HCT116 (cell line): ENCODE measurements around the gene TNFSF10. TPM values are rescaled to one million over a fixed set of nuclear protein-coding genes. Genes with fewer than 3 reads are reported as not detected.
A peak's percentile ranks its signal among the peaks of the same experiment; 100 is the strongest.

Experiments used
- ATAC-seq: fragments of 200-7000 bp; cut with Tn5 transposase; 2 replicates; pipeline ENCODE4 v1.9.1; 2020; ENCODE audit warnings: mild to moderate bottlenecking, moderate library complexity
- BruUV-seq: library from RNA; stranded (reverse); fragments of 400-500 nt; replicated peaks from 2 replicates; lab custom pipeline; 2021; lab: Mats Ljungman, UMichigan
- CTCF ChIA-PET: fragments of 300-600 bp; sonication (Branson Sonifier 250); formaldehyde crosslinking; loops from one replicate; lab custom pipeline; 2021; ENCODE audit warnings: antibody characterized with exemption; lab: Charles Lee
- POLR2A ChIA-PET: fragments of 300-600, 350-600 bp; sonication (Branson Sonifier 250); formaldehyde crosslinking; loops from one replicate; lab custom pipeline; 2021; ENCODE audit warnings: antibody characterized with exemption; lab: Charles Lee
- RAD21 ChIA-PET, 2 experiments: fragments of 300-600 bp; sonication (Branson Sonifier 250); formaldehyde crosslinking; loops; one replicate each; lab custom pipeline; 2023; ENCODE audit warnings: low total read pairs in 2 of 2; ENCODE audit not compliant: uncharacterized antibody in 2 of 2, unreplicated experiment in 2 of 2, low non-redundant PET in 1 of 2; lab: Charles Lee
- DNase-seq: peaks from one replicate; pipeline ENCODE4 v3.0.0-alpha.2; 2010; ENCODE audit warnings: low read depth, low spot score
- H2AFZ ChIP-seq: fragments of 200-600 bp; shearing (Covaris generic), sonication (generic); 2 replicates; pipeline ENCODE4 v1.6.1; 2017; ENCODE audit warnings: low read depth, mixed run types, mixed read lengths, antibody characterized with exemption, low read length; ENCODE audit not compliant: poor library complexity, severe bottlenecking
- H3K27ac ChIP-seq: 2 replicates; pipeline ENCODE4 v1.5.1; 2012; ENCODE audit warnings: low read depth, low read length
- H3K27me3 ChIP-seq: fragments of 200-600 bp; sonication (generic); 2 replicates; pipeline ENCODE4 v1.6.1; 2016; ENCODE audit warnings: mixed run types, low read length, mixed read lengths; ENCODE audit not compliant: insufficient read depth
- H3K36me3 ChIP-seq, 2 experiments: fragments of 200-500 bp in 1 of 2; fragments of 200-600 bp in 1 of 2; sonication (Bioruptor generic) in 1 of 2; sonication (generic) in 1 of 2; 2 replicates each; pipeline versions ENCODE4 v1.5.1 to v1.6.1; 2014 to 2016; ENCODE audit warnings: low read length in 2 of 2, inconsistent platforms in 1 of 2, mixed read lengths in 1 of 2, mixed run types in 1 of 2; ENCODE audit not compliant: insufficient read depth in 2 of 2, control insufficient read depth in 1 of 2
- H3K4me1 ChIP-seq, 2 experiments: fragments of 200-600 bp in 1 of 2; sonication (generic) in 1 of 2; 2 replicates each; pipeline versions ENCODE4 v1.5.1 to v1.6.1; 2012 to 2017; ENCODE audit warnings: low read length in 2 of 2, inconsistent platforms in 1 of 2, mild to moderate bottlenecking in 1 of 2, mixed read lengths in 1 of 2, mixed run types in 1 of 2, moderate library complexity in 1 of 2; ENCODE audit not compliant: insufficient read depth in 2 of 2, control insufficient read depth in 1 of 2
- H3K4me2 ChIP-seq: fragments of 200-600 bp; sonication (generic); 2 replicates; pipeline ENCODE4 v1.6.1; 2017; ENCODE audit warnings: mixed run types, low read length, mixed read lengths
- H3K4me3 ChIP-seq, 2 experiments: fragments of 200-600 bp in 1 of 2; sonication (generic) in 1 of 2; replicated peaks in 1 of 2; 2 replicates each; pipeline ENCODE4 v1.5.1; 2011 to 2016; ENCODE audit warnings: low read length in 2 of 2, control low read depth in 1 of 2, low read depth in 1 of 2, mild to moderate bottlenecking in 1 of 2, mixed read lengths in 1 of 2, mixed run types in 1 of 2
- H3K79me2 ChIP-seq: fragments of 200-600 bp; sonication (generic); 2 replicates; pipeline ENCODE4 v1.6.1; 2017; ENCODE audit warnings: mild to moderate bottlenecking, mixed run types, low read length, moderate library complexity, mixed read lengths; ENCODE audit not compliant: insufficient read depth
- H3K9ac ChIP-seq: fragments of 200-600 bp; sonication (generic); 2 replicates; pipeline ENCODE4 v1.6.1; 2016; ENCODE audit warnings: low read length, mixed read lengths
- H3K9me2 ChIP-seq: fragments of 200-600 bp; sonication (generic), shearing (Covaris generic); 2 replicates; pipeline ENCODE4 v1.6.1; 2017; ENCODE audit warnings: mixed run types, mild to moderate bottlenecking, moderate library complexity; ENCODE audit not compliant: insufficient read depth
- H3K9me3 ChIP-seq, 2 experiments: fragments of 200-500 bp in 1 of 2; fragments of 200-600 bp in 1 of 2; sonication (Bioruptor generic) in 1 of 2; sonication (generic) in 1 of 2; 2 replicates each; pipeline ENCODE4 v1.6.1; 2014 to 2017; ENCODE audit warnings: low read length in 2 of 2, mixed read lengths in 2 of 2, inconsistent platforms in 1 of 2, low read depth in 1 of 2, mild to moderate bottlenecking in 1 of 2, mixed run types in 1 of 2, moderate library complexity in 1 of 2; ENCODE audit not compliant: control insufficient read depth in 1 of 2, insufficient read depth in 1 of 2
- H4K20me1 ChIP-seq: fragments of 200-600 bp; sonication (generic), shearing (Covaris generic); 2 replicates; pipeline ENCODE4 v1.6.1; 2017; ENCODE audit warnings: mixed run types, mild to moderate bottlenecking, moderate library complexity; ENCODE audit not compliant: insufficient read depth
- CBX3 ChIP-seq: IDR thresholded peaks from 2 replicates; pipeline ENCODE4 v1.6.1; 2012; ENCODE audit warnings: low read depth
- CEBPB ChIP-seq: IDR thresholded peaks from 2 replicates; pipeline ENCODE4 v1.6.1; 2012; ENCODE audit warnings: low read depth
- CTCF ChIP-seq, 3 experiments: fragments of 200-600 bp in 1 of 3; sonication (generic) in 1 of 3; IDR thresholded peaks in 2 of 3; conservative IDR thresholded peaks in 1 of 3; 2 replicates each; pipeline ENCODE4 v1.5.1; 2012 to 2017; ENCODE audit warnings: low read depth in 2 of 3, low read length in 2 of 3, antibody characterized with exemption in 1 of 3, borderline replicate concordance in 1 of 3, control low read depth in 1 of 3, mild to moderate bottlenecking in 1 of 3, mixed read lengths in 1 of 3, mixed run types in 1 of 3, moderate library complexity in 1 of 3; ENCODE audit not compliant: insufficient read depth in 1 of 3
- EGR1 ChIP-seq: IDR thresholded peaks from 2 replicates; pipeline ENCODE4 v1.6.1; 2012; ENCODE audit warnings: low read depth
- ELF1 ChIP-seq: IDR thresholded peaks from 2 replicates; pipeline ENCODE4 v1.6.1; 2012; ENCODE audit warnings: low read depth, borderline replicate concordance
- EZH2 ChIP-seq: fragments of 200-600 bp; sonication (generic); IDR thresholded peaks from 2 replicates; pipeline ENCODE4 v1.6.1; 2017; ENCODE audit warnings: antibody characterized with exemption, mixed run types
- EZH2phosphoT487 ChIP-seq: fragments of 200-600 bp; IDR thresholded peaks from 2 replicates; pipeline ENCODE4 v1.6.1; 2018; ENCODE audit warnings: antibody characterized with exemption, borderline replicate concordance
- FOSL1 ChIP-seq: IDR thresholded peaks from 2 replicates; pipeline ENCODE4 v1.6.1; 2012; ENCODE audit warnings: low read depth
- POLR2A ChIP-seq: IDR thresholded peaks from 2 replicates; pipeline ENCODE4 v1.7.0; 2011; ENCODE audit warnings: borderline replicate concordance; ENCODE audit not compliant: insufficient read depth, insufficient read length; ENCODE audit errors: extremely low read depth
- POLR2AphosphoS5 ChIP-seq: IDR thresholded peaks from 2 replicates; pipeline ENCODE4 v1.6.1; 2011; ENCODE audit warnings: mild to moderate bottlenecking, low read depth, low read length, moderate library complexity
- RAD21 ChIP-seq: IDR thresholded peaks from 2 replicates; pipeline ENCODE4 v1.6.1; 2012; ENCODE audit warnings: low read depth, mild to moderate bottlenecking
- SRF ChIP-seq: IDR thresholded peaks from 2 replicates; pipeline ENCODE4 v1.6.1; 2012; ENCODE audit warnings: low read depth
- TCF7L2 ChIP-seq: IDR thresholded peaks from 2 replicates; pipeline ENCODE4 v1.7.0; 2011; ENCODE audit warnings: borderline replicate concordance, inconsistent platforms; ENCODE audit not compliant: insufficient read depth, insufficient read length; ENCODE audit errors: extremely low read depth
- ZFX ChIP-seq: fragments of 450-650 bp; IDR thresholded peaks from 2 replicates; pipeline ENCODE4 v1.6.1; 2017
- intact Hi-C: fragments of 100-400 bp; cut with micrococcal nuclease; formaldehyde crosslinking; loops from 2 replicates; pipeline ENCODE4 v1.10.0; 2022
- total RNA-seq: library from RNA; stranded (reverse); gene quantifications from one replicate; pipeline ENCODE4 v1.2.1, GENCODE V29; 2021; ENCODE audit not compliant: unreplicated experiment
- TF ChIP-seq, protein P1 (sequence below): IDR thresholded peaks from 2 replicates; pipeline ENCODE4 v1.6.1; 2012
- TF ChIP-seq, protein P2 (sequence below): IDR thresholded peaks from 2 replicates; pipeline ENCODE4 v1.6.1; 2011; ENCODE audit warnings: mild to moderate bottlenecking, low read length, moderate library complexity; ENCODE audit not compliant: insufficient replicate concordance; ENCODE audit errors: extremely low read depth

TNFSF10 gene
- total RNA-seq, 1 experiment from 2014 or later = 0.20 TPM

GRCh38 chr3:172461530-172462138 lies 61.6 kb downstream of the TNFSF10 start (continued):
- TF ChIP-seq, protein P1, sequence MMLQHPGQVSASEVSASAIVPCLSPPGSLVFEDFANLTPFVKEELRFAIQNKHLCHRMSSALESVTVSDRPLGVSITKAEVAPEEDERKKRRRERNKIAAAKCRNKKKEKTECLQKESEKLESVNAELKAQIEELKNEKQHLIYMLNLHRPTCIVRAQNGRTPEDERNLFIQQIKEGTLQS = no peak
- TF ChIP-seq CTCF (IDR thresholded peaks at IDR 0.05 in 2 of 3, conservative IDR thresholded peaks at IDR 0.05 in 1 of 3; ENCODE audit: borderline replicate concordance in 1 of 3, insufficient read depth in 1 of 3, low read depth in 2 of 3, low read length in 2 of 3) (peak; percentile 49 to 92 (median 91); a peak in 5 of 6 replicates), ELF1 (no peak)

DNA sequence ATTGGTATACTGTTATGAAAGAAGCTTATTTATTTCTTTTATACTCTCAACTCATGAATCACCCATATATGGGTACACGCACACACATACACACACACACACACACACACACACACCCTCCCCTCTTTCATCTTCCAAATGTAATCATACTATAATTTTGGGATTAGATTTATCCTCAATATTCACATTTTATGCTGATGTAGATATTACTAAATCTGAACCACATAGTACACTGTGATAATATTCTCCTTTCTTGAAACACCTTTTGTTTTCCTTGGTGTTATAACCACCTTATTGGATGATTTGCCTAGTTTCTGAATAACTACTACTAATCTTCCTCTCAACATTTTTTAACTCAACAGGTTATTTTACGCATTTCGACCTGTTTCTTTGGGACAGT lies 66.8 kb downstream of the TNFSF10 start:
- Histone ChIP-seq H3K4me3 (no peak overlapping the region), H3K27me3 (no peaks in the 10 kb centered on the region), H3K4me2 (no peak overlapping the region), H3K27ac (no peak overlapping the region), H3K9me3 (no peaks in the 10 kb centered on the region), H2AFZ (no peak overlapping the region), H3K9ac (no peak overlapping the region), H4K20me1 (no peaks in the 10 kb centered on the region), H3K4me1 (peaks cover 6 to 8% of the 10 kb centered on the region in 2 experiments; a peak in 3 of 4 replicates), H3K36me3 (no peaks in the 10 kb centered on the region), H3K9me2 (no peaks in the 10 kb centered on the region), H3K79me2 (no peaks in the 10 kb centered on the region)
- DNase-seq = no peak
- ChIA-PET POLR2A (no interaction called here), RAD21 (no interaction called here), CTCF (no interaction called here)
- no TSS peak for BruUV-seq
- intact Hi-C loops = no loop called here
- no peak for ATAC-seq
- TF ChIP-seq EZH2 = no peak
- TF ChIP-seq EGR1 = no peak
- TF ChIP-seq EZH2phosphoT487 = no peak
- no peak for TF ChIP-seq ZFX
- TF ChIP-seq CBX3 = no peak
- TF ChIP-seq, protein P2, sequence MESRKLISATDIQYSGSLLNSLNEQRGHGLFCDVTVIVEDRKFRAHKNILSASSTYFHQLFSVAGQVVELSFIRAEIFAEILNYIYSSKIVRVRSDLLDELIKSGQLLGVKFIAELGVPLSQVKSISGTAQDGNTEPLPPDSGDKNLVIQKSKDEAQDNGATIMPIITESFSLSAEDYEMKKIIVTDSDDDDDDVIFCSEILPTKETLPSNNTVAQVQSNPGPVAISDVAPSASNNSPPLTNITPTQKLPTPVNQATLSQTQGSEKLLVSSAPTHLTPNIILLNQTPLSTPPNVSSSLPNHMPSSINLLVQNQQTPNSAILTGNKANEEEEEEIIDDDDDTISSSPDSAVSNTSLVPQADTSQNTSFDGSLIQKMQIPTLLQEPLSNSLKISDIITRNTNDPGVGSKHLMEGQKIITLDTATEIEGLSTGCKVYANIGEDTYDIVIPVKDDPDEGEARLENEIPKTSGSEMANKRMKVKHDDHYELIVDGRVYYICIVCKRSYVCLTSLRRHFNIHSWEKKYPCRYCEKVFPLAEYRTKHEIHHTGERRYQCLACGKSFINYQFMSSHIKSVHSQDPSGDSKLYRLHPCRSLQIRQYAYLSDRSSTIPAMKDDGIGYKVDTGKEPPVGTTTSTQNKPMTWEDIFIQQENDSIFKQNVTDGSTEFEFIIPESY = no peak
- TF ChIP-seq RAD21 = no peak
- no peak for TF ChIP-seq CTCF (IDR thresholded peaks at IDR 0.05 in 2 of 3, conservative IDR thresholded peaks at IDR 0.05 in 1 of 3; ENCODE audit: borderline replicate concordance in 1 of 3, insufficient read depth in 1 of 3, low read depth in 2 of 3, low read length in 2 of 3)
- TF ChIP-seq TCF7L2 = no peak
- no peak for TF ChIP-seq POLR2A
- TF ChIP-seq SRF = no peak
- no peak for TF ChIP-seq POLR2AphosphoS5
- no peak for TF ChIP-seq FOSL1
- TF ChIP-seq CEBPB = no peak
